Limb (tissue), 2 donors: ENCODE data around the gene LBX2.
A peak's percentile ranks its signal among the peaks of the same experiment; 100 is the strongest.

Experiments
- DNase-seq, 2 donors: peaks; one replicate each; pipeline ENCODE4 v3.0.0-alpha.2; 2016; ENCODE audit errors: extremely low spot score in 2 of 2

LBX2 gene

DNA sequence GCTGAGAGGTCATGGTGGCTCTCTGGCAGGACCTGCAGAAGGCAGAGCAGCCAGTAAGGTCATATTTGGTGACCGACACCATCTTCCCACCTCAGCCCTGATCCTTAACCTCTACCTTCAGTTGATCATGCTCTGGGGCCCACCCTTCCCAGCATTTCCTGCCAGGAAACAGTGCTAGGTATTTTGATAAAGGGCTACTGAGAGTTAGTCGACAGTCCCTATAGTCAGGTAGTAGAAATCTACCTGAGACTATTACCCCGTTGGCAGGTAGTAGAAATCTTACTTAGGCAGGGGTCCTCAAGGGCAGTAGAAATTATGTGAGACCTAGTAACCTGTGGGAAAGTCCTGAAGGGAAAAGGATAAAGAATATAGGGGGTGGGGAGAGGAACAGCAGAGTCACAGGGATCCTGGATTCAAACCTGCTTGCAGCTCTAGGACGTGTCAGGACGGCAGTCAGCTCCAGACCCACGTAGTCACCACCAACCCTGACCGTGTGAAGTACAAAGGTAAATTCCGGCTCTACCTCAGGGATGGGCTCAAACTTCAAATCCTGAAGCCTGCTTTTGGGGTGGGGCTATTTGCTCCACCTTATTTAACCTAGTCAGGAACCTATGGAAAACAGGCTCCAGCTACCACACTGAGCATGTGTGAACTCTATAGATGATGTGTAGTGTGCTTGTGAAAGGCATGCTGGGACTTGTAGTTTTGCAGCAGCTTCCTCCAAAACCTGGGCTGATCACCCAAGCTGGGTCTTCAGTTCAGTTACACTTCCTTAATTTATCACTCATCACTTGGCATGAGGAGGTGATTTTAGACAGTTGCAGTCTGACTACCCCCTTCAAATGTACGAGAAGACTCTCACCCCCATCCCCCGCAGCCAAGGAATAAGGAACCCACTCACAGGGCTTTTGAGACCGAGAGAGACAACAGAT, 26.6 kb upstream of the LBX2 start, which contains the start of gene DQX1:
Gene DQX1 (minus strand): TSS at position 515 of the 932 bp plus-strand sequence. CDS start 502 bp downstream, at position 13.
- no peak for DNase-seq

DNA sequence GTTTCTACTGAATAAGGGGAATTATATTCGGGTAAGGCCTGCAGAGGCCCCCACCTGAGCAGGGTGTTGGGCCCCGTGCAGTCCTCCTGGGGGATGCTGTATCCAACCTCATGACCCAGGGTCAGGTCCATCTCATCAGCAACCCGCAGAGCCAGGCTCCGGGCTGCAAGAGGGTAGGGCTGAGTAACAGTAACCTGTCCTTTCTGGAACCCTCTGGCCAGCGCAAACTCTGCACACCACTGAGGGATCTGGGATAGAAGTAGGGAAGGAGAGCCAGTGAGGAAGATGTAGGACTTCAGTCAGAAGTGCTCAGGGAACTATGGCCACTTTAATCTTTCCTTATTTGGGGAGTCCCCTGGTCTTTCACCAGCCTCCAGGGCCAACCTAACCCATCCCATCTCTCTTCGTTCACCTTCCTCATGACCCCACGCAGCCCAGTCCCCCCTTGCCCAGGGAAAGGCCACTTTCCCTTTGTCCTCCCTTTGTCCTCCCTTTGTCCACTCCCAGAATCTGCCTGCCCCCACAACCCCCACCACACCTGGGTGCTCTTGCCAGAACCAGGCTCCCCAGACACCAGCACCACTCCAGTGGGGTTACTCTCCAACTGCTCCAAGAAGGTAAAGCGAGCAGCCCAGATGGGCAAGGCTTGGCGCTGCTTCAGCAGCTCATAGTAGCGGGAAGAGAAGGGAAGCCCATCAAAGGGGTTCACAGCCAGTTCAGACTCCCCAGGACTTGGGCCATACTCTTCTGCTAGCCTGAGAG, 25.7 kb upstream of the LBX2 start:
- DNase-seq: no peak

DNA sequence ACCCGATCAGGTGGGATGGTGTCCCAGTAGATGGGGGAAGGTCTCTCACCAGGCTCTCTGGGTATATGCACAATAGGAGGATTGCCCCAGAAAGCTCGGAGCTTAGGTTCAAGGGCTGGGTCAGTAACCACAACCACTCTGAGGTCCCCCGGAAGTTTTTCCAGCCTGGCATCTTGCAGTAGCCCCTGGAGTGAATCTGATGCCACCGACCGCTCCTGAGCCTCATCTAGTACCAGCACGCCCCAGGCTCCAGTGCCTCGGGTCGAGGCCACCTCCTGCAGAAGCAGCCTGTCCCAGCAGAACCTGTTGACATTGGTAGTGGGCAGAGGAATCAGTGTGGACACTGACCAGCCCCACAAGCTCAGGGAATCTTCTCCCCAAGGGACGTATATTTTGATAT, 24.6 kb upstream of the LBX2 start:
- DNase-seq: no peak

DNA sequence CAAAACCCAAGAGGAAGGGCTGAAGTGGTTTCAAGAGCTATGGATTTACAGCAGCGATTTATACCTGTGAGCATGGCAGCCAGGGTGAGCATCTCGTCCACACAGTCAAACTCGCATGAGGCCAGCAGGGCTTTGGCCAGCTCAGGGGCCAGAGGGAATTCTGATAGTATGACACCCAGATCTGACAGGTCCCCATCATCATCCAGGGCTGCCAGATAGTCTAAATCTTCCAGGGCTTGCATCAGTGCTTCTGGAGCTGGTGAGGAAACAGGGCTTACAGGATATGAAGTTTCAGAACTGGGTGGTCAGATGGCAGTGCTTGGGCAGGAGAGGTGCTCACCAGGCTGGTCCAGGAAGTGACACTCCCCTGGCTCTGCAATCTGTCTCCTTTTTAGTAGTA, 23.1 kb upstream of the LBX2 start:
- no peak for DNase-seq

DNA sequence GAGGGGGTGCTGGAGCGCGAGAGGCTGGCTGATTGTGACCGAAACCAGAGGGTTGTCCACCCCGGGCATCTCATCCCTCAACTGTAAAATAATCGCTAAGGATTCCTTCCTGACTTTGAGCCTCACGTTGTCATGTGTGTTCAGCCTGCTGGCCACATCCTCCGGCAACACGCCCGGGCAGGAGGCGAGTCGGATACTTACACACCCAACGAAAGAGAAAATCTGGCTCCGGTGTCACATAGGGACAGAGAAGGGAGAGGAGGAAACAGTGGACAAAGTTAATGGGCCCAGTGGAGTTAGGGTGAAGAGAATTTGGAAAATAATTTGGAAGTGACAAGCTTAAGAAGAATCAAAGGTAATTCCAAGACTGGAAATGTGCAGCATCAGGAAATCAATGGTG, 17.2 kb upstream of the LBX2 start:
- no peak for DNase-seq

DNA sequence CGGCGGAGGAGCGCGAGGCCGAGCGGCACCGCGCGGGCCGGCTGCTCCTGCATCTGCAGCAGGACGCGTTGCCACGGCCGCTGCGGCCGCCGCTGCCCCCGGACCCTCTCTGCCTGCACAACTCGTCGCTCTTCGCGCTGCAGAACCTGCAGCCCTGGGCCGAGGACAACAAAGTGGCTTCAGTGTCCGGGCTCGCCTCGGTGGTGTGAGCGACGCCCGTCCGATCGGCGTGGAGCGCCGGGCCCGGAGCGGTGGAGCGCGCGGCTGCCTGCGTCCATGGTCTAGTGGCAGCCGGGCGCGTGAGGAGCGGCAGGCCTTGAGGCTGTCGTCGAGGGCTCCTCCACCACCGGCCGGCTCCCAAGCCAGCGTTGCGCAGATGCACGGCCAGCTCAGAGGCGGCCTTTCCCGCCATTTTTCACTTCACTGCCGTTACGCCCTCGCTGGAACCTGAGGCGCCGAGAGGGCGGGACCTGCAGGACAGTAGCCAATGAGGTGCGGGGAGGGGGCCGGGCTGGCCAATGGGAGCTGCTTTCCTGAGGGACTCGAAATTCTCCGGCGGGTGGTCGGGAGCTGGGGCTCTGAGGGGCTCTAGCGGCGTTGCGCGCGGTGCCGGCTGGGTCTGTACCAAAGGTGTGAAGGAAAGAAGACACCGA, 16.7 kb upstream of the LBX2 start:
- peak; percentile 67 to 87 for DNase-seq

DNA sequence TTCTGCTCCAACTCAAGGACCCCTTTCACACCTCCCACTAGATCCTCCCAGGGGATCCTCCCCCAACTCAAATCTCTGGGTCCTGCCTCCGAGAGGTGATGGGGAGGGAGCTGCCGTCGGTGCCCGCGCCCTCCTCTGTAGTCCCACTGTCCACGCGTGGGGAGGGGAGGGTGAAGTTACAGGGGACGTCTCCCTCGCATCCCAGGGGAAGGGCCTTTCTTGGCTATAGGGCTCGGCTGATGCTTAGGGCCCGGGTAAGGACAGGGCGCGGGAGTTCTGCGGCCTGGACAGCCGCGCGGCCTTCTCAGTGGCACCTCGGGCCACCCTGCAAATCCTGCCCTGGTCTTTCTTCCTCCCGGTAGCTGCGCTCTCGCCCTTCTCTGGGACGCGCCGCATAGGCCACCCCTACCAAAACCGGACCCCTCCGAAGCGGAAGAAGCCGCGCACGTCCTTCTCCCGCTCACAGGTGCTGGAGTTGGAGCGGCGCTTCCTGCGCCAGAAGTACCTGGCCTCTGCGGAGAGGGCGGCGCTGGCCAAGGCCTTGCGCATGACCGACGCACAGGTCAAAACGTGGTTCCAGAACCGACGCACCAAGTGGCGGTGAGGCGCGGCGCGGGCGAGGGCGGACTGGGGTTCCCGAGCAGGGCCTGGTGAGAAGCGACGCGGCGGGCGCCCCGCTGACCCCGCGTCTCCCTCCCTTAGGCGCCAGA, 16.0 kb upstream of the LBX2 start:
- no peak for DNase-seq

DNA sequence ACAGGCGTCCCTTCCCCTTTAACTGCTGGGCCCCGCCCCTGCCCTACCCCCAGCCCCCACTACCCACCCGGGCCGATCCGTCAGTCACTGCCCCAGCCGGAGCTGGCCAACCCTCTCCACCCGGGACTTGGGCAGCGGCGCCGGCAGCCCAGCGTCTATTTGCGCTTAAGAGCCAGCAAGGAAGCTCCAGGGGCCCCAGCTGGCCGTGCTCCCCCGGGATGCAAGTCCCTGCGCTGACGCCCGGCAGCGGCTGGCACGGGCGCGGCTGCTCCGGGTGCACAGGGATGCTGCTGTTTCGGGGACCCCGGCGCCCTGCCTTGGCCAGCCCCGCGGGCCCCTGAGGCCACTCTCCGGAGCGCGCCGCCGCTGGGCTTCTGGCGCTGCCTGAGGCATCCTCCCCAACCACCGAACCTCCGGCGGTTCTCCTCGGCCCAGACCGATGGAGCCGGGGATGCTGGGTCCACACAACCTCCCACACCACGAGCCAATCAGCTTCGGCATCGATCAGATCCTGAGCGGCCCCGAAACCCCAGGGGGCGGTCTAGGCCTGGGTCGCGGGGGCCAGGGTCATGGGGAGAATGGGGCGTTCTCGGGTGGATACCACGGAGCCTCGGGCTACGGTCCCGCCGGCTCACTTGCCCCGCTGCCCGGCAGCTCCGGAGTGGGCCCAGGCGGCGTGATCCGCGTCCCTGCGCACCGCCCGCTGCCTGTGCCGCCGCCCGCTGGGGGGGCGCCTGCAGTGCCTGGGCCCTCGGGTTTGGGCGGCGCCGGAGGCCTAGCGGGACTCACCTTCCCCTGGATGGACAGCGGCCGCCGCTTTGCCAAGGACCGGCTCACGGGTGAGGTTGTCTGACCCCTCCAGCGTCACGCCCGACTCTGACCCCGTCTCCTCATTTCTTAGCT, 15.2 kb upstream of the LBX2 start, which contains the start of gene TLX2:
Gene TLX2 (plus strand): TSS at position 83 of the 903 bp plus-strand sequence. CDS start 357 bp downstream, at position 440.
- peak in 1 of 2 donors; percentile 58 for DNase-seq

DNA sequence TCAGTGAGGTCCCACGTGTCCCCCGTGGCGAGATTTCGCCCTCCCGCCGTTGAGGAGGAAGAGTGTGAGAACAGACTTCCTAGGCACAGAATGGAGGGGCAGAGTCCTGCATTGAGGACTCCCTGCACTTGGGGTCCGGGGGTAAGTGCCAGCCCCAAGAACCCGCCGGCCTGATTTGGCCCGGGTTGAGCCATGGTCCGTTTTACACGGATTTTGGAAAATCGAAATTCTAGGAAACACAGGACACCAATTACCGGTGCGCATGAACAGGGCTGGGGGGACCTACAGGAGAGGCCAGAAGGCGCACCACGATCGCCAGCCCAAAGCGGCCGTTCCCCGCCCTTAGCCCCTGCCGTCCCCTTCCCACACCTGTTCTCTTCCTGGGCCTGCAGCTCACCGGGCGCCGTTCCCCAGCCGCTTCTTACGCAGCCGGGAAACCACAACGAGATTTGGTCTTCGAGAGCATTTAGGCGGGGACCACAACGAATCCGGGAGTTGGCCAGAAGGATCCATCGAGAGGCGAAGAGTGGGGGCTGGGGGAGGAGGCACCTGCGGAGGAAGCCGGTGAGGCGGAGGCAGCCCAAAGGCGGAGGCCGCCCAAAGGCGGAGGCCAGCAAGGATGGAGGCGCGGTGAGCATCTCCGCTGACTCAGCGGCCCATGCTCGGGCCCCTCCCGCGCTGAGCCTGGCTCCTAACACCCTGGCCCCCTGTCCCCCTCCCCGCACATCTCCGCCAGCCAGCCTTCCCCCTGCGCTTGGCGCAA, 14.4 kb upstream of the LBX2 start:
- DNase-seq: peak in 1 of 2 donors; percentile 59

DNA sequence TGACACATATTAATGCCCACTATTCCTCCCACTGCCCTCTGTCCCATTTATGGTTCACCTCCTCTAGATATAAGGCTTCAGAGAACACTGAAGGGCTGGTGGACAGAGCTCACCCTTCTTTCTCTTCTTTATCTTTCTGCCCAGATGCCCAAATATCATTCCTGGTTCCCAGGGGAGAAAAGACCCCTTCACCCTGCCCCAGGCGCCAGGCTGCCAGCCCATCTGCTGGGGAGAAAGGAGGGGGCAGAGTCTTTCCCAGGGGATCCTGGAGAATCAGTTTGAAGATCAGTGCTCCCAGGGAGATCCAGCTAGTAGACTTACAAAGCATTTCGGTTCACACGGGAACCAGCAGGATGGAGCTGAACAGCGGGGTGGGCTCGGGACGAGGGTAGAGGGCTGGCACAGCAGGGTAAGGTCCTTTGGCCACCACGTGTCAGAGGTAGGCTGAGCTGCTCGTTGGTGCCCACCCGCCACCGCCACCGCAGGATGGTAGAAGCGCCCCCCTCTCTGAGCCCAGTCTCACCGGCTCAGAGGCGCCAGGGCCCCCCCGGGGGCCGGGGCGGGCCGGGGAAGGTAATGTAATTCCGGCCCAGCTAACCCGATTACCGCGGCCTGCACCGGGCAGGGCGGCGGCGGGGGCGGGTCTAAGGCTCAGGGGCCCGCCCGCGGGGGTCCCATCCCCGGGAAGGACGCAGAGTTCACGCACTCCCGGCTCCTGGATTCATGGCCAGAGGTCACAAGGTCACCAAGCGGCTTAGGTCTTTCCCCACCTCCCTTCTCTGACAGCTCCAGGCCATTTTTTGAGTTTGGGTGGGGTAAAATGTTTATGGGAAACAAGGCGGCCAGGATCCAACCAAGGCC, 13.6 kb upstream of the LBX2 start:
- no peak for DNase-seq

DNA sequence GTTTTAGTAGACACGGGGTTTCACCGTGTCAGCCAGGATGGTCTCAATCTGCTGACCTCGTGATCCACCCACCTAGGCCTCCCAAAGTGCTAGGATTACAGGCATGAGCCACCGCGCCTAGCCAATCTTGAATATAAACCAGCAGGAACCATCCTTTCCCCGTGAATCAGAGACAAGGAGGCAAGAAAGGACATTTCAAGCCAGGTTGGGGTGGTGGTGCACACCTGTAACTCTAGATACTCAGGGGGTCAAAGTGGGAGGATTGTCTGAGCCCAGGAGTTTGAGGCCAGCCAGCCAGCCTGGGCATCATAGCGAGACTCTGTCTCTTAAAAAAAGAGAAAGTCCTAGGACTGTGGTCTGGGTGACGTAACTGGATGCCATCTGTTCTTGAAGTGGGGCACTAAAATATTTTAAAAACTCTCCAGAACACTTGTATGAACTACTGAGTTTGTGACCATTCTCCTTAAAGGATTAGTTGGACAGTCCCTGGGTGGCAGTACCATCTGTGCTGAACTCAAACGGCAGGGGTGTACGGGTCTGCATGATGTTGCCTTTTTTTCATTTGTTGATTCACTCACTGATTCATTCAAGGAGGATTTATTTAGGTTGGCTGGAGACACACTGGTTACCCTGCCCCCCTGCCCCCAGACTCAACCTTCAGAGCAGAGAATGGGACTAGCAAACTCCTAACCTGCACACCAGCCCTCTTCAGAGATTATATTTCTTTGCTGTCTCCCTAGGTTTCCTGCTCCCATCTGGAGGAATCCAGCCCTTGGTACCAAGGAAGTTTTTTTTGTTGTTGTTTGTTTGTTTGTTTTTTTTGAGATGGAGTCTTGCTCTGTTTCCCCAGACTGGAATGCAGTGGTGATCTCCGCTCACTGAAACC, 11.9 kb upstream of the LBX2 start:
- DNase-seq: no peak

DNA sequence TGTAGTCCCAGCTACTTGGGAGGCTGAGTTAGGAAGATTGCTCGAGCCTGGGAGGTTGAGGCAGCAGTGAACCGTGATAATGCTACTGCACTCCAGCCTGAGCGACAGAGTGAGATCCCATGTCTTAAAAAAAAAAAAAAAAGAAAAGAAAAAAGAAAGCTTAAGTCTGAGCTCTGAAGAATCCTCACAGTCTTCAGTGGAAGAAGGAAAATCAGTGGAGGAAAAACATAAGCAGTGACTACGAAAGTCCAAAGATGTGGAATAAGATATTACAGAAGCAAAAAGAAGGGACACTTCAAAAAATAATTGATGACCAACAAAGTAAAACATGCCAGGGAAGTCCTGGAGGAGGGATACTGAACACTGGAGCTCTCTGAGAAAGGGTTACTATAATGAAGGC, 10.9 kb upstream of the LBX2 start:
- DNase-seq: no peak

DNA sequence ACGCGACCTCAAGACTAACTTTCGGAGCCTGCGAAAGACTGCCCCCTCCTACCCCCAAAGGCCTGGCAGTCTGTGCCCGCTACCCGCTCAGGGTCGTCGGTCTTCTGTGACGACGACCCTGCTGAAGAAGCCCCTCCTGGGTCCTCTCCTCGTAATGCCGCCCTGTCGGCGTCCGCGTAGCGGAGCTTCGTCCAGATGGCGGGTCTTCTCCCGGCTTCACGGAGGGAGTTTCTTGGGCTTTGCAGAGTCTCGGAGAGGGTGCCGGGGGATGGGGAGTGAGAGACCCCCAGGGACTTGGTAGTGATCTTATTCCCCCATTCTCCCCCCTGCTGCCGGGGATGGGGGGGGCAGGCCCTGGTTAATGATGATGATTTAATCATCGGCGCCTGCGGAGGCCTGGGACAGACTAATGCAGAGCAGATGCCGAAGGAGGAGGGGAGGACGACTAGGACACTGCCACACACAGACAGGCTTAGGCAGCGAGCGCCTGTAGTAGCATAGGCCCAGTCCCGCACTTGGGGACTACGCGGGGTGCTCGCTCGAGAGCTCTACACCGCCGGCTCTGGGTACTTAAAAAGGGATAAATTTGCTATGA, 8.6 kb upstream of the LBX2 start:
- DNase-seq: peak in 1 of 2 donors; percentile 73

DNA sequence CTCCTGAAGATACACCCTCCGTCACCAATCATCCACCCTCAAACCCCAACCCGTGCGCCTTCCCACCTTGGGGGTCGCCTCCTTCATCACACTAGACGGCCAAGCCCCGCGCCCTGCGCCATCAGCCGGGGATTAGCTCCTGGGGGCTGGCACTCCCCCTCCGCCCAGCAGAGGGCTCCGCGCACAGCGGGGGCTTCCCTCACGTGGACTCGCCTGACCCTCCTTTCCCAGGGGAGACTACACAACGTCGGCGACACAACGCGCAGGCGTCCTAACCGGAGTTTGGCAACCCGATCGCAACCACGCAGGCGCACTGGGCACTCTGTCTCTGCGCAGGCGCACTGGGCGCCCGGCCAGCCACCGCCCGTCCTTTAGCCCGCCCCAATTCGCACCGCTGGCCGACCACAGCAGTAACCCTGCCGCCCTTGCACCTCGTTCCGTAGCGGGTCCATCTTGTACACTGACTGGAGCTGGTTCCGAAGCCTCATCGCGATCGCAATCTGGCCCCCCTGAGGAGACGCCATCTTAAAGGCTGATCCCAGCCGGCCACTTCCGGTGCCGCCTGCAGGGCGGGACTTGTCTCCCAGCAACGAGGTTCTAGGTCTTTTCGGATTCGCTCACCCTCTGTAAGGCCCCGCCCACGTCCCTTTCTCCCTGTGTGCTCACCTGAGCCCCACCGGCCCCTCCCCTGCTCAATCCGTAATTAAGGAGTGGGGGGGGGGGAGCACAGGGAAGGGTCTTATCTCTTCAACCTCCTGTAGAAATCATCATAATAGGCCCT, 7.9 kb upstream of the LBX2 start, which contains the start of gene PCGF1:
Gene PCGF1 (minus strand): TSS at position 551 of the 781 bp plus-strand sequence. CDS start 27 bp downstream, at position 524.
- peak; percentile 98 to 99 for DNase-seq

DNA sequence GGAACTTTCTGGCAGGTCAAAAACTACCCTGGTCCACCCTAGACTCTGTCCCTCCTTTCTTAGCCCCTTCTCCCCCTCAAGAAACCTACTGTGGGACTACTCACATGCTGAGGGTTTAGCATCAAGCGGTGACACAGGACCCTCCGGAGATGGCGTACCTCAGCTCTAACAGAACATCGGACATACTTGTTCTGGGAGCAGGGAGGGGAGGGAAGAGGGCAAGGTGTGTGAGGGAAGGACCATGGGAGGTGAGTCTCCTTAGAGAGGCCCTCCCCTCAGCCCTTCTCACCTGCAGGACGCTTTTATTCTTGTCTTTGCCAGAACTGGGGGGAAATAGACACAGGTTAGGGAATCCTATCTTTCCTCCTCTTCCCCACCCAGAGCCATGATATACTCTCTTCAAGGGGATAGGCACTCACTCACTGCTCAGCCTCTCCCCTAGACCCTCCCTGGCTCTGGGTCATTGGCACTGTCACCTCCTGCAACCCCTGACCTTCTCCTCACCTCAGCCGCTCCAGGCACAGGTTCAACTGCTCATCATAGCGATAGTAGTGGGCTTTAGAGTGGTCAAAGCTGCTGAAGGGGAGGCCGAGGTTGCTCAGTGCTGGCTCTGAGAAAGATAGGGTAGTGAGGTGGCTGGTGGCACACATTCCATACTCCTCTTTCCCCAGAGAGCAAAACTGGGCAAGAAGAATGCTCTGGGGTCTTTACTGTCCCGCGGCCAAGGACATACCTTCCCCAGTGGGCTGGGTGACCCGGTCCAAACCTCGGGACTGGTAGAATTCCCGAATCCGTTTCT, 6.2 kb upstream of the LBX2 start:
- no peak for DNase-seq
